LNCaP clone FGC (cell line): ENCODE measurements around the gene CDKAL1.
"Not testable (repeated sequence)": the region's sequence is repeated elsewhere in the genome, so short reads cannot be mapped to it uniquely, and the experiment has no call there.

Source experiments
- DNase-seq: peaks from one replicate; pipeline ENCODE4 v3.0.0-alpha.2; 2011; ENCODE audit warnings: low read depth
- H3K4me3 ChIP-seq: 2 replicates; pipeline ENCODE4 v1.5.1; 2011; ENCODE audit warnings: mild to moderate bottlenecking, low read depth, low read length, control low read depth
- TF ChIP-seq, protein P1 (sequence below): IDR thresholded peaks from 2 replicates; pipeline ENCODE4 v1.5.1; 2012; ENCODE audit warnings: mild to moderate bottlenecking; ENCODE audit not compliant: control insufficient read depth, insufficient read depth; ENCODE audit errors: extremely low read depth

CDKAL1 gene

DNA sequence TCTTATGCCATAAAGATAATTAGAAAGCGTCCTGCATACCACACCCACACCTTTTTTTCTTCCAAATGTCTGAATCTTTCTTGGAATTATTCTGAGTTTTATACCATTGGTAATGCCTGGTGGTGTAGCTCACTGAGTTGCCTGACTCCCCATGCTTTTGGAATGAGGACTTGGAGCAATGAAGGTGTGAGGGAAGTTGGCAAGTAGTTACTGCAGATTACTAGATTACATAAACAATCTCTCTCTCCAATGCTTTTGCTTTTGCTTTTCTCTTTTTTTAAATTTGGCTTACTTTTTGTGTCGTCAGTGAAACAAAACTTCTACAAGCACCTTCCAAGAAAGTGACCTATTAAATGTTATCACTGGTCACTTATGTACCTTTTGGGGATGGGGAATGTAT, 653.2 kb downstream of the CDKAL1 start:
- TF ChIP-seq, protein P1, sequence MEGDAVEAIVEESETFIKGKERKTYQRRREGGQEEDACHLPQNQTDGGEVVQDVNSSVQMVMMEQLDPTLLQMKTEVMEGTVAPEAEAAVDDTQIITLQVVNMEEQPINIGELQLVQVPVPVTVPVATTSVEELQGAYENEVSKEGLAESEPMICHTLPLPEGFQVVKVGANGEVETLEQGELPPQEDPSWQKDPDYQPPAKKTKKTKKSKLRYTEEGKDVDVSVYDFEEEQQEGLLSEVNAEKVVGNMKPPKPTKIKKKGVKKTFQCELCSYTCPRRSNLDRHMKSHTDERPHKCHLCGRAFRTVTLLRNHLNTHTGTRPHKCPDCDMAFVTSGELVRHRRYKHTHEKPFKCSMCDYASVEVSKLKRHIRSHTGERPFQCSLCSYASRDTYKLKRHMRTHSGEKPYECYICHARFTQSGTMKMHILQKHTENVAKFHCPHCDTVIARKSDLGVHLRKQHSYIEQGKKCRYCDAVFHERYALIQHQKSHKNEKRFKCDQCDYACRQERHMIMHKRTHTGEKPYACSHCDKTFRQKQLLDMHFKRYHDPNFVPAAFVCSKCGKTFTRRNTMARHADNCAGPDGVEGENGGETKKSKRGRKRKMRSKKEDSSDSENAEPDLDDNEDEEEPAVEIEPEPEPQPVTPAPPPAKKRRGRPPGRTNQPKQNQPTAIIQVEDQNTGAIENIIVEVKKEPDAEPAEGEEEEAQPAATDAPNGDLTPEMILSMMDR: no peak
- no peak for DNase-seq
- H3K4me3 ChIP-seq: no peak overlapping the region

DNA sequence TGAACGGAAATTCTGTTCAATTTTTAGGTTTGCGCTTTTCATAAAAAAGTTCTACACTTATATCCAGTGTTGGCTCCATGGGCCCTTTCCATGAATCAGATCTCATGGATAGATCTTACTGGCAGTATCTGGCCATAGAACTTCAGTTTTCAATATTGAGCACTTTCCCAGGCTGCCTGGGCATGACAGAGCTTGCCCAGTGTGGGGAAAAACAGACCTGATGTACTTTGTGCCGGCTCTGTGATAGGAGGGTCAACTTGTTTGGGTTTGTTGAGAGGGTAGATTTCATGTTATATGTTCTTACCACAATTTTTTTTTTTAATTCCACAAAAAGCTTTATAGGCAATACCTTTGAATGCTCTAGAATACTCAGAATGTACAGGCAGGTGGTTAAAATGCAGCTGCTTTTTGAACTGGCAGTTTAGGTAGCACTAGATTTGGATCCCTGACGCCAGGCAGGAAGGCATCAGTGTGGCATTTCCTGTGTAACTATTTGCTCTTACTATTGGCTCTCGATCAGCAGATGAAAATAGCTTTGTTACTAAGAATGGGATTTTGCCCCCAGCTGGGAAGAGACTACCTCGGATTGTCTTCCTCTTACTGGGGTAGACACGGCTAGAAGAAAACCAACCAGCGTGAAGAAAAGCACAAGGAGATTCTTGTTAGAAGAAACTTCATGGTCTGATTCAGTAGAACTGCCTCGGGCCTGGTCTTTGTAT, 654.4 kb downstream of the CDKAL1 start:
- TF ChIP-seq, protein P1: no peak
- no peak overlapping the region for H3K4me3 ChIP-seq
- no peak for DNase-seq

DNA sequence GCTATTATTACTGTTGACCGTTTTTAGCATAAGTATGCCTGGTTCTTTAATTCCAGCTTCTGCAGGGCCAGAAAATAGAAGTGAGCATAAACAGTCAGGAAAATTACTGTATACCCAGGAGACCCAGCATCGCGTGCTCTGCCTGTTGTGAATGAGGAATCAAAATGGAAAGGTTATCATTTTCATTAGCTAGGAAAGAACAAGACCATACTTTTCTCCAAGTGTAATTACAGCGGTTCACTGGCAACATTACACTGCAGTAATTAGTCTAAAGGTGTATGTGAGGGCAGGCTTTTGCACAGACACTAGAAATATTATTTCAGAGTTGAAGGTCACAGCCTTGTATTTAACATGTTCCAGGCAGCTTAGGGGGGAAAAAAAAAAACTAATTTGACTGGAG, 655.5 kb downstream of the CDKAL1 start:
- no peak for DNase-seq
- TF ChIP-seq, protein P1: no peak

DNA sequence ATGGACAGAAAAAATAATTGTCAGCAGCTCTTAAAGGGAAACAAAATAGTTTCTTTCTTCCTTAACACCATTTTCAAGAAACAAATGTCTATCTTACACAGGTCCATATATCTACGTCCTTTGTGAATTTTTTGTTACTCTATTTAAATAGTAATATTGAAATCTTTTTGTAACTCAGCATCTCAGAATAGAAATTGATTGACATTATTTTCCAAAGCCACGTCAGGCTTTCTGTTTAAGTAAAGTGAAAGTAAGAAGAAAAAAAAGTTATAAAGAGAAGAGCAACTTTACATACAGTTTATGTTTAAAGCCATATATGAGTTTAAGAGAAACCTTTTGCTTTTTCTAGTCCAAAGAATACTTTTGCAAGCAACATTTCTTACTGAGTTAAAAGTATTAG, 656.4 kb downstream of the CDKAL1 start:
- no peak for DNase-seq
- no peak overlapping the region for H3K4me3 ChIP-seq
- TF ChIP-seq, protein P1: no peak

More for the DNA sequence above, 655.5 kb downstream of the CDKAL1 start:
- H3K4me3 ChIP-seq: no peak overlapping the region

DNA sequence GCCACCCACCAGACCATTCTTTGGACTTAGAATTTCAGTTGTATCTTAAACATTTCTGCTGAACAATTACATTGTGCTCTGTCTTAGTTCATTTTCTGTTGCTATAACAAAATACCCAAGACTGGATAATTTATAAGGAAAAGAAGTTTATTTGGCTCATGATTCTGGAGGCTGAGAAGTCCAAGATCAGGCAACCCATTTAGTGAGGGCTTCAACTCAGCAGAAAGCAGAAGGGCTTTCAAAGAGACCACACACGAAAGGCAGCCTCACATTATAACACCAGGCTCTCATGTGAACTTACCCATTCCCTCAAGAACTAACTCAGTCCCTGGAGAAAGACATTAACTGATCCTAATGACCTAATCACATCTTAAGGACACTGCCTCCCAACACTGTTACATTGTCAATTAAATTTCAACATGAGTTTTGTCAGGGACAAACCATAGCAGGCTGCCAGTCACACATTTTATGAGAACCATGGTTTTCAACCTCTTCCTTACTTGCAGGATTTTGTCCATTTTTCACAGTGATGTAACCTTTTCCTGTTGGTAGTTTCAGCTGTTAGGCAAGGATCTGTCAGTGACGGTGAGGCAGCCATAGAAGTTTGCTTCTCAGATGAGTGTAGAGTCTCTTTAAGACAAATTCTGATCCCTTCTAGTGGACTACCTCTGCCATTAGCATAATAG, 659.7 kb downstream of the CDKAL1 start:
- no peak overlapping the region for H3K4me3 ChIP-seq
- TF ChIP-seq, protein P1: no peak
- no peak for DNase-seq

DNA sequence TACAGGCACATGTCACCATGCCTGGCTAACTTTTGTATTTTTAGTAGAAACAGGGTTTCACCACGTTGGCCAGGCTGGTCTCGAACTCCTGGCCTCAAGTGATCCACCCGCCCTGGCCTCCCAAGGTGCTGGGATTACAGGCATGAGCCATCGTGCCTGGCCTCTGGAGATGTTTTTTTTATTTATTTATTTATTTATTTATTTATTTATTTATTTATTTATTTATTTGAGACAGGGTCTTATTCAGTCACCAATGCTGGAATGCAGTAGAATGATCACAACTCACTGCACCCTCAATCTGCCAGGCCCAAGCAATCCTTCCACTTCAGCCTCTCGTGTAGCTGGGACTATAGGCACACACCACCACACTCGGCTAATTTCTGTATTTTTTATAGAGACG, 661.0 kb downstream of the CDKAL1 start:
- not testable (repeated sequence) for DNase-seq, H3K4me3 ChIP-seq

DNA sequence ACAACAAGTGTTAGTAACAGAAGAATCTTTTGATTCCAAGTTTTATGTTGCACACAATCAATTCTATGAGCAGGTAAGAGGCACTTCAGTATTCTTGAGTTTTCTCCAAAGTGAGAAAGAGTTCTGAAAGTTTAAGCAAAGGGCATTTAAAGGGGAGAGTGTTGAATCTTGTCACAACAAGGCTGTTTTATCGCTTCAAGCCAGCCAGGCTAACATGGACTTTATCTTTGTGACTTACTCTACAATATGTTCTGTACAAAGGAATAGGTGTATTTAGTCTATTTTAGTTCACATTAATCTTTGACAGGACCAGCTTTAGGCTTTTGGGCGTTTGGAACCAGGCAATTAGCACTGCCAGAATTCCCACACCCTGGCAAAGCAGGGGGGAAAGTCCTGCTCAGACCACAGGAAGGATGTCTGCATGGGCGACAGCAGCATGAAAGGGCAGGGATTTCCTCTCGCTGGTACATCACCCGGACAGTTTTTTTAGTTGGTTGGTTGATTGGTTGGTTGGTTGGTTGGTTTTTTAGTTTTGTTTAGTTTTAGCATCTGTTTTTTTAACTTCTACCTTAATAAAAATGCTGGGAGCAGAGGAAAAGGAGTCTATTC, 663.9 kb downstream of the CDKAL1 start:
- TF ChIP-seq, protein P1: no peak
- H3K4me3 ChIP-seq: no peak overlapping the region
- no peak for DNase-seq
